HT1080 (cell line): Measurements from ENCODE around the gene FADS6. TPM values are rescaled to one million over a fixed set of nuclear protein-coding genes. Genes with fewer than 3 reads are reported as not detected.

Experiments used
- DNase-seq: peaks from one replicate; pipeline ENCODE4 v3.0.0-alpha.2; 2015; ENCODE audit warnings: low read depth
- polyA plus RNA-seq, 2 experiments: library from polyadenylated mRNA; depleted of rRNA; stranded (reverse); fragments of >200 nt; gene quantifications; 2 replicates each; pipeline ENCODE4 v1.2.3, GENCODE V29; 2015
- total RNA-seq: library from RNA; depleted of rRNA; stranded (reverse); fragments of >200 nt; shearing (Covaris generic); gene quantifications from 2 replicates; pipeline ENCODE4 v1.2.3, GENCODE V29; 2014; rRNA removed

Gene FADS6, protein sequence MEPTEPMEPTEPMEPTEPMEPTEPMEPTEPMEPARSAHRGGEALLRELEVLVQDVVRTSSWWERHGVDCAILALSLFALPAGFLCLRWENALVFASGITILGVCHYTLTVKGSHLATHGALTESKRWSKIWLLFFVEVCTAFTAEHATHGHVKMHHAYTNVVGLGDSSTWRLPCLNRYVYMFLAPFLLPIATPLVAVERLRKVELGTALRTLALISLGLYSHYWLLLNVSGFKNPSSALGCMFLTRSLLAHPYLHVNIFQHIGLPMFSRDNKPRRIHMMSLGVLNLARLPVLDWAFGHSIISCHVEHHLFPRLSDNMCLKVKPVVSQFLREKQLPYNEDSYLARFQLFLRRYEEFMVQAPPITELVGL
- not detected in 2 replicates for total RNA-seq
- not detected in 2 replicates for polyA plus RNA-seq (2015; cell fraction: cytosol; rRNA removed)
- not detected in 2 replicates for polyA plus RNA-seq (2015; cell fraction: nucleus; rRNA removed)

DNA sequence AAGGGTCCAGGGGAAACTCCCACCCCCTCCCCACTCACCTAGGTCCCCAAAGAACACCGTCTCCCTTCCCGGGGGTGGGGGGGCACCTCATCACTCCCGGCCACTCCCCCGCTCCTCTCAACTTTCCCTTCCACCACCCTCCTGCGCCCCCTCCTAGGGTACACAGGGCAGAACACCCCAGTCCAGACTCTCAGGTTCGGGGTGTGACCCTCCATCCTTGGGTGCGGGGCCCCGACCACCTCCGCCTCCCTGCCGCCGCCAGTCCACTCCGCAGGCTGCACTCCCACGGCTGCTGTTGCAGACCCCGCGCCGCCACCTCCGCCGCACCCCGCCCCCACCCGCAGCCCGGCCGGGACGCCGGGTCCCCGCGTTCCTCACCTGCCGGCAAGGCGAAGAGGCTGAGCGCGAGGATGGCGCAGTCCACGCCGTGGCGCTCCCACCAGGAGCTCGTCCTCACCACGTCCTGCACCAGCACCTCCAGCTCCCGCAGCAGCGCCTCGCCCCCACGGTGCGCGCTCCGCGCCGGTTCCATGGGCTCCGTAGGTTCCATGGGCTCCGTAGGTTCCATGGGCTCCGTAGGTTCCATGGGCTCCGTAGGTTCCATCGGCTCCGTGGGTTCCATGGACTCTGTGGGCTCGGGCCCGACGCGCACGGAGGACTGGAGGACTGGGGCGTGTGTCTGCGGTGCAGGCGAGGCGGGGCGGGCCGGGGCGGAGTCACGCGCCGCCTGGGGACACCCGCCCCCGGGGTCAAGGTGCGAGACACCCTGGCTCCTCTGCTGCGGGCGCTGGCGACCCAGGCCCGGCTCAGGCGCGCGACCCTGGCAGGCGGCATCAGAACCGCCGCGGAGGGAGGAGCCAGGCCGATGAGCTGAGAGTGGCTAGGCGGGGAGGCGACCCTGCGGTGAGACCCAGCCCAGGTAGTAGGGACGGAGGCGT lies at the start of gene FADS6:
Gene FADS6 (minus strand): TSS at position 660 of the 938 bp plus-strand sequence. CDS start 38 bp downstream, at position 622.
- no peak for DNase-seq

DNA sequence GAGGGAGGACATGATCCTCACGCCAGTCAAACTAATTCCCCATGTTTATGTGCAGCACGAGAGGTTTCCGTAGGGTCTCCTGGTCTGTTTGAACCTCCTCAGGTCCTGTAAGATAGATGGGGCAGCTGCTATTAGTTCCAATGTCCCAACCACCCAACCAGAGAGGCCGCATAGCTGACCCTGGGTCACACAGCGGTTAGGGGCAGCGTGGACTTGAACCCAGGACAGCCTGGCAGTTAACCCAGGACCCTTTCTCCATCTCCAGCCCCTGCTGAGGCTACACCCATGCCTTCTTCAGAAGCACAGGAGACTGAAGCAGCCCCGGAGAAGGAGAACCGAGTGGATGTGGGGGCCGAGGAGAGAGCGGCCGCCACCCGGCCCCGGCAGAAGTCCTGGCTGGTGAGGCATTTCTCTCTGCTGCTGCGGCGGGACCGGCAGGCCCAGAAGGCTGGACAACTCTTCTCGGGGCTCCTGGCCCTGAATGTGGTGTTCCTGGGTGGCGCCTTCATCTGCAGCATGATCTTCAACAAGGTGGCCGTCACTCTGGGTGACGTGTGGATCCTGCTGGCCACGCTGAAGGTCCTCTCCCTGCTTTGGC lies 47.8 kb upstream of the FADS6 start:
- DNase-seq = no peak

DNA sequence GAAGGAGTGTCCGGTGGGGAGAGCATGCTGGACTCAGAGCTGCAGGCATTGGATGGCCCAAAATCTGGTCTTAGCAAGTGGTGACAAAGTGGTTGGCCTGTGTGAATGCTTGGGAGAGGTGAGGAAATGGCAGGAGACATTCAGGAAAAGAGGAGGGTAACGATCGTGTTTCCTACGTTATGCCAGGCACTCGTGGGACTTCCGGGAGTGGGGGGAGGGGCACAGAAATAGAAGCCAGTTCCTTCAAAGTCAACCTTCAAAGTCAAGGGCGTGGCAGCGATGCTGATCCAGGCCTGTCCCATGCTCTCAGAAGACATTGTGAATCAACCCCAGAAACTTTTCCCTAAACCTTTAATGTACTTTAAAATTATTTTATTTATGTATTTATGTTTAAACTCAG lies 46.1 kb upstream of the FADS6 start:
- no peak for DNase-seq

DNA sequence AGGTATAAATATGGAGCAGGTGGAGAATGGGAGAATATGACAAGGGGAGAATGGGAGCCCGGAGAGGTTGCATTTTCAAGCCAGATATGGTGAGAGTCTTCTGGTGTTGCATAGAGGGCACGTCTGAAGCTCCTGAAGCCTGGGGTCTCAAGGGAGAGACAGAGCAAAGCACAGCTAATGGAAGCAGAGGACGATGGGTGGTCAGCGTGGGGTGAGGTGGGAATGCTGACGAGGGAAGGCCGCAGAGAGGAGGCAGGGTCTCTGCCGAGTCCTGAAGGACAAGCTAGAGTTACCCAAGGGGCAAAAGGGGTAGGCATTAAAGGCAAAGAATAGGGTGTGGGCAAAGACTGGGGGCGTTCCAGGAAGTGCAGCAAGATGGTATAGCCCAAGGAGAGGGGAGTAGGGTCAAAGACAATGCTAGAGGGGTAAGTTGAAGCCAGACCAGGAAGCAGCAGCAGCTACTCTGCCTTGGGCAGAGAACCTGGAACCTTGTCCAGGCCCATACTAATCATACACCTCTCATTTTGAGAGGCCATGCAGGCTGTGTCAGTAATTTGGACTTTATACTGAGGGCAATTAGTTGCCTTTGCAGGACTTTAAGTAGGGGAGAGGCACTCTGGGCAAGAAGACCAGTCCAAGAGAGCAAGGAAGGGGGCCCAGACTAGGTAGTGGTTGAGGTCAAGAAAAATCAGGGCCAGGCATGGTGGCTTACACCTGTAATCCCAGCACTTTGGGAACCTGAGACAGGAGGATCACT lies 44.9 kb upstream of the FADS6 start:
- no peak for DNase-seq

DNA sequence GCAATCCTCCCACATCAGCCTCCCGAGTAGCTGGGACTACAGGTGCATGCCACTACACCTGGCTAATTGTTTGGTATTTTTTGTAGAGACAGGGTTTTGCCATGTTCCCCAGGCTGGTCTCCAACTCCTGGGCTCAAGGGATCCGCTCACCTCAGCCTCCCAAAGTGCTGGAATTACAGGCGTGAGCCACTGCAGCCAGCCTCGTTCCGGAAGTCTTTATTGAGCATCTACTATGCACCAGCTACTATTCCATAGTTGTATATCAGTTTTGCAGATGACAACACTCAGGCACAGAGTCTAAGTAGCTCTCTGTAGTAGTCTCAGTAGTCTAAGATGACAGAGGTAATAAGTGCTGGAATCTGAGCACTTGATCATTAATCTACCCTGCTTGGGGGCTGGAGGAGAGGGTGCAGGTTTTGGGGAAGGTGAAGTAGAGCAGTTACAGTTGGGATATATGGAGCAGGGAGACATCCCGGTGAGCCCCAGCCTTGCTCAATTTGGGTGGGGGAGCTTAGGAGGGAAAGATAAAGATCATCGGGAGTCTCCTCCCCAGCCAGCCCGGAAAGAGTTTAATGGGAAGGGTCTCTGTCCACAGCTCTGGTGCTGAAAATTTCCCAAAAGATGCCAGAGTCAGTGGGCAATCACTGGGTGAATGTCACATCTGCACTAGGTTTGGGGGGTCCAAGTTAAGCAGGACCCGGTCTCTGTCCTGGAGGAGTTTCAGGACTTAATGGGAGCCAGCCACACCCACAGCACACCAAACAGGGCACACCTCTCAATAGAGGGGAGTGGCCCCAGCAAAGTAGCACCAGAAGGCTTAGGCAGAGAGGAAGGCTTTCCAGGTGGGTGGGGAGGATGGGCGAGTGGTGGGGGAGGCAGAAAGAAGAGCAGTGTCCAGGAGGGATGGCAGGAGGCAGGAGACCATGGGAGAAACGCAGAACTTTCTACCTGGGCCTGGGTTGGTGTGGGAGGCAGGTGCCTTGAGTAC lies 43.9 kb upstream of the FADS6 start:
- no peak for DNase-seq

DNA sequence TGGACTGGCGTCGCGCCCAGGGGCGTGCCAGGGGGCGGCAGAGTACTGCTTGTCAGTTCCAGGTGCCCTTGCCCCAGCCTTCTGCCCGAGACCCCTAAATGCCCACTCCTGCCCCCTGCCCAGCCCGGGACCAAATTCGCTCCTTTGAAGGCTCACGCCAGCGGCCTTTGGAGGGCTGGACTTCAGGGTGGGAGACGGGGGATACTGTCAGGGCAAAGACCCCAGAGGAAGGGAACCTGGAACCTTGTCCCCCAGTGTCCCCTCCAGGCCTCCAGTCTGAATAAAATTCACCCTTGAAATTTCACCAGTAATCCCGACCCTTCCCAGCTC lies 43.0 kb upstream of the FADS6 start:
- no peak for DNase-seq

DNA sequence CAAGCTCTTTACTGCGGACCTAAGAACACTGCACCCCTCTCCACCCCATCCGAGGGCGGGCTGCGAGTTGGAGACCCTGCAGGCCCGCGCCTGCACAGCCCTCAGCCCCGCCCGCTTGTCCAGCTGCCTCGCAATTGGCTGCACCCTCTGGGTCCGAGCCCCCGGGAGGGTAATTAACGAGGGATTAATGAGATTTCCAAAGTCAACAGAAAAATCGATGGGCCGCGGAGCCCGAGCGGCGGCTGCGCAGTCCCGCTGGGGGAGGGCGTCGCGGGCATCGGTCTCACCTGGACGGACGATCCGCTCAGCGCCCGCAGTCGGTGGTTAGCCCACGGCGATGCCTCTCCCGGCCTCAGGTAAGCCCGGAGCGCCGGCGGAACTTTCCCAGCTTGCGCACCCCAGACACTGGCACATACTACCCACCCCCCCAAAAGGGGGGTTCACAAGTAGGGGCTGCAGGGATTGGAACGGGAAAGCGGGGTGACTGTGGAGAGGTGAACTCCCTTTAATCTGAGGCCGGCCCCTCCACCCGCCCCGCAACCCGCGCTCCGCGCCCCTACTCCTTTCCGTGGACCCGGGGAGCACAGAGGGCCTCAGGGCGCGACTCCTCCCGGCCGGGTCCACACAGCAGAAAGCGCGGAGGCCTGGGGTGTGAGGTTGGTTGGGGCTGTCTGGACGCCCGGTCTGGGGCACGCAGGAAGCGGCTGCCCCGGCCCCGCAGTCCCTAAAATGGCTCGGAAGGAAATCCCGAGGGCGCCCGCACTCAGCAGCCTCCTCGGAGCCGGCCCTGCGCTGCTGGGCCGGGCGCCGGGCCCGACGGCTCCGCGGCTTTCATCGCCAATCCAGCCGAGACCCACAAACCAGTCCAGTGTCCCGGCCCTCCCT lies 42.4 kb upstream of the FADS6 start, which contains the start of gene OTOP3:
Gene OTOP3 (plus strand): TSS at position 314 of the 885 bp plus-strand sequence. CDS start 24 bp downstream, at position 338.
- DNase-seq = no peak

DNA sequence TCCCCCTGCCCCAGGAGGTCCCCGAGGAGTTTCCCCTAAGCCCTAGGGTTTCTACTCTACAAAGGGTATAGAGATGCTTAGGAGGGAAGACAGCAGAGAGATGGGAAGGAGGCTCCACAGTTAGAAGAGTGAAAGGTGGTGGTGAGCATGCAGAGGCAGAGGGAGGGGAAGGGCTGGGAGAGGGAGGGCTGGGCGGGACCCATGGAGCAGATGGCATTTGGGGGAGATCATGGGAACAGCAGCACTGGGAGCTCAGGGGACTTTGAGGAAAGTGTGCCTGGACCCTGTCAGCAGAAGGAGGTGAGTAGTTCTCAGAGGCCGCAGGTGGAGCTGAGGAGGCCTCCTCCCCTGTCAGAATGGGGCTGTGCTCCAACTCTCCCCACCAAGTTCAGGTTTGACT lies 41.6 kb upstream of the FADS6 start:
- DNase-seq = no peak

DNA sequence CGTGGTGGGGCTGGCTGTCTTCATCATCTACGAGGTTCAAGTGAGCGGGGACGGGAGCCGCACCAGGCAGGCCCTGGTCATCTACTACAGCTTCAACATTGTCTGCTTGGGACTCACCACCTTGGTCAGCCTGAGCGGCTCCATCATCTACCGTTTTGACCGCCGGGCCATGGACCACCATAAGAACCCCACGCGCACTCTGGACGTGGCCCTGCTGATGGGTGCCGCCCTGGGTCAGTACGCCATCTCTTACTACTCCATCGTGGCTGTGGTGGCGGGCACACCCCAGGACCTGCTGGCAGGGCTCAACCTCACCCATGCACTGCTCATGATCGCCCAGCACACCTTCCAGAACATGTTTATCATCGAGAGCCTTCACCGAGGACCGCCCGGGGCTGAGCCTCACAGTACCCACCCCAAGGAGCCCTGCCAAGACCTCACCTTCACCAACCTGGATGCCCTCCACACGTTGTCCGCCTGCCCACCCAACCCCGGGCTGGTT lies 37.2 kb upstream of the FADS6 start:
- no peak for DNase-seq

DNA sequence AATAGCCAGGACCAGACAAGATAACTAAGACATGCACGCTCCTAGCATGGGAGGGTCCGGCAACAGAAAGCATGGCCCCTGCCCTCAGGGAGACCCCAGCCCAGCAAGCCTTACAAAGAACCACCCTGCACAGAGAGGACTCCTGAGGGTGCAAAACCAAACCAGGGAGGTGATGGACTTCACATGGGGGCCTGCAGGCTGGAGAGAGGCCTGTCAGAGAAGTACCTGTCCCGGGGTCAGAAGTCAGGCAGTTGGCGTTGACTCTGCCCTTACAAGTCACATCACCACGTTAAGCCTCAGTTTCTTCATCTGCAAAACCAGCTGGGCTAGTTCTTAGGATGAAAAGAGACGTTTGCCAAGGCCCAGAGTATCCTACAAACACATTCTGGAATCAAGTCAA lies 35.4 kb upstream of the FADS6 start:
- DNase-seq = no peak

DNA sequence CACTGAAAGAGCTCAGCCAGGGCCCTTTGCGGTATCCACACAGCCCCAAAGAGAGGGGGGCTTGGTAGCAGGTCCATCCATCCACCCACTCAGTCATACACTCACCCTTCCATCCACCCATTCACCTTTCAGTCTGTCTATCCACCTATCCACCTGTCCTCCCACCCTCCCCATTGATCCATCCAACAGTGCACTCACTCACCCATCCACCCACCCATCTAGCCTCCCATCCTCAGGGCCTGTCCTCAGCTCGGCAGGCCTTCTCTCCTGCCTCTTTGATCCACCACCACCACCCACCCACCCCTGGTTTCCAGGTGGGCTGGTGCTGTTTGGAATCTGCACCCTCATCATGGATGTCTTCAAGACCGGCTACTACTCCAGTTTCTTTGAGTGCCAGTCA lies 31.8 kb upstream of the FADS6 start:
- DNase-seq = no peak

DNA sequence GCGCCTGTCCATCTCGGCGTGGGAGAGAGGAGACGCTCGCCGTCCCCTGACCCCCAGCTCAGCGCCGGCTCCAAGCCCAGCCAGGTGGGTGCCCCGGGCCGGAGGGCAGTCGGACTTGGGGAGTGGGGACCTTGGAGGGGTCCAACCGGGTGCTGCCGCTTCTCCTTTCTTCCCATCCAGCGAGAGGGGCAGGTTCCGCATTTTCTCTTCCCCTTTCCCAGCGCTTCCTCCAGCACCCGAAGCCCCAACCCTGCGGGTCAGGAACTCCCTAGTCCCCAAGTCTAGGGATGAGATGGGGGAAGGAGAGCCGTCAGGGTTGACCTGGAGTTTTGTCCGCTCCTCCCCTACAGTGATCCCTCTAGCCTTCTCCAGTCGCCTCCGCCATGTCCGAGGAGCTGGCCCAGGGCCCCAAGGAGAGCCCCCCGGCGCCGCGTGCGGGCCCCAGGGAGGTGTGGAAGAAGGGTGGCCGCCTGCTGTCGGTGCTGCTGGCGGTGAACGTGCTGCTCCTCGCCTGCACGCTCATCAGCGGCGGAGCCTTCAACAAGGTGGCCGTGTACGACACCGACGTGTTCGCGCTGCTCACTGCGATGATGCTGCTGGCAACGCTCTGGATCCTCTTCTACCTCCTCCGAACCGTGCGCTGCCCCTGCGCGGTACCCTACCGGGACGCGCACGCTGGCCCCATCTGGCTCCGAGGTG lies 31.0 kb upstream of the FADS6 start, which contains the start of gene OTOP2:
Gene OTOP2 (plus strand): TSS at position 24 of the 699 bp plus-strand sequence. CDS start 360 bp downstream, at position 384.
- DNase-seq = no peak

DNA sequence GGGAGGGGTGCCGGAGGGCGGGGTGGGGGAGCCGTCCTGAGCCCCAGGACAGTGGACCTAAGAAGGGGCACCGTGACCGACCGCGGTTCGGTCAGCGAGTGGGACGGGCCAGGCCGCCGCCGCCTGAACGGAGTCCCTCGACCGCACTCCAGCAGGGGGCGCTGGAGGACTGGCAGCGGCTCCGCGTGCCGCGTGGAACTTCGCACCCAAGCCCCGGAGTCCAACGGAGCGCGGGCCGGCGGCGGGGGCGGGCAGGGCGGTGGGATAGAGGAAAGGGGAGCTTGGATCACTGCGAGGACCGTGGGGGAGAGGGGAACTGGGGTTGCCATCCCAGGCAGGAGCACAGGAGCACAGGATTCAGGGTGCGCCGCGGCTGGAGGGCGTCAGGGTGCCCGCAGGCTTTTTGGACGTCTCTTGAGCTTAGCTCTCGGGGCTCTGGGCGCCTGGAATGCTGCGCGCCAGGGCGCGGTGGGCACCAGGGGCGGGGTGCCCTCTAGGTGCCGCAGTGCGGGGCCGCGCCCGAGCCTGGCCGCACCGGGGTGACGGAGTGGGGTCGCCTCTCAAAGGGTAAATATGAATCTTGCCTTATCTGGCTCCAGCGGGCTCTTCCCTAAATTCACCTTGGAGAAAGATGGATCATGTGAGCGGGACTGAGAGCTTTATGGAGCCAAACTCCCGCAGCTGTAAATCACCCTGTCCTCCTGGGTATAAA lies 30.3 kb upstream of the FADS6 start:
- no peak for DNase-seq

DNA sequence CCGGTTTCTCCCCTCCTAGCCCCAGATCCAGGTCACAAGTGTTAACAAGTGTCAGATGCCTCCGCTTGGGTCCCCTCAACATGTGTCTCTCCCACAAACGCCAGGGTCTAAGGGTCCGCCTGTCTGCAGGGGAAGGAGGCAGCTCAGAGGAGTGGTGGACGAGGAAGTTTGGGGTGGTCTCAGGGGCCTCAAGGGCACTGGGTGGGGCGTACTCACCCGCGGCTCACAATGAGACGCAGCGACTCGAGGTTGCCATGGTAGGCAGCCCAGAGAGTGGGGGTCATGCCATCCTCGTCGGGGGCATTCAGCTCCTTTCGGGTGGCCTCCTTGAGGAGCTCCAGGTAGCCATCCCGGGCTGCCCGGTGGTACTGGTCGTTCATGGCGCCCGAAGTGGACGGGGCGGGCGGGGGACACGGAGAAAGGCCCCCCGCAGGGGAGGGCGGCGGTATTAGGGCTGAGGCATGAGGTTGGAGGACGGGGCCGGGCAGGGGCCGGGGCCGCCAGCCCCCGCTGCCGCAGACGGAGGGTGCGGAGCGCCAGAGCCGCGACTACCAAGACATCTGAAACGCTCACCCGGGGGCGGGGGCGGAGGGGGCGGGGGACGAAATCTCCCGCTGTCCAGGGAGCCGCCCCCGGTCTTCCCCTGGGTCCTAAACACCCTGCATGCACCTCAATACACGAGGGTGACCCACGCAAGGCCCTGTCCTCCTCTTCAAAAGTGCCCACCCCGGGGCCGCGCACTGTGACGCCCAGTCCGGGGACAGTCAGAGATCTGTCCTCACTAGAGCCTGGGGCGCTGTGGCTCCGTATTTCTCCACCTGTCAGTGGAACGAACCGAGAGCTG lies 29.5 kb upstream of the FADS6 start, which contains the start of gene USH1G:
Gene USH1G (minus strand): TSS at position 562 of the 844 bp plus-strand sequence. CDS start 182 bp downstream, at position 380.
- no peak for DNase-seq

DNA sequence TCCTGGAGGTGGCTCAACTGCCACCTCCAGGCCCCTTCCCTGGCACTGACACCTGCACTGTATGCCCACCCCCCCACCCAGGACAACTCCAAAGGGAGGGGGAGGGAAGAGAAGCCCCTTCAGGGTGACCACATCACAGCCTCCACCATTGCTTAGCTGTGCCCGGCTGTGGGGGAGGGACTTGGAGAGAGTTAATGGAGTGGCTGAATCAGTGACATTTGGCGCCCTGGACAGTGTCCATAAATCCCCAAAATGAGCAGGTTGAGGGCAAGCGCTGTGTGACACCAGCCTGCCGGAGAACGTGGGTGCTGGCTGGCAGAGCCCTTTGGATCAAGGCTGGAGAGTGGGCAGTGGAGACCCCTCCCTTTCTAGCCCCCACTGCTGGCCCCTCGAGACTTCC lies 28.7 kb upstream of the FADS6 start:
- no peak for DNase-seq

DNA sequence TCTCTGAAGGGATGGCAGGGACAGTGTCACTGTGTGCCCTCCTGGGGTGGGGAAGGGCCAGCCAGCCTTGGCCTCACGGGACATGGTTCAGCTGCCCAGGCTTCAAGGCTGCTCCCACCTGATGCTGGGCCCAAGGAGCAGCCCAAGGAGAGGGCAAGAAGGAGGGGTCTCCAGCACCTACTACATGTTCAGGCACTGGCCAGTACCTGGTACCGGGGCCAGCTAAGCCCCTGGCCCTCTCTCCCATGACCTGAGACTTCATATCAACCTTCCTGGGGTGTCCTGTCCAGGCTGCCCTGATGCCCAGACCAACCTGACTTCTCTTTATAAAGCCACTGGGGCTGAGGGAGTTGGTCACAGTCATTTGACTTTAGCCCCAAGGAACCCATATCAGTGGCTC lies 28.3 kb upstream of the FADS6 start:
- DNase-seq = no peak
